Measurements from ENCODE around the gene IKZF3.

DNA sequence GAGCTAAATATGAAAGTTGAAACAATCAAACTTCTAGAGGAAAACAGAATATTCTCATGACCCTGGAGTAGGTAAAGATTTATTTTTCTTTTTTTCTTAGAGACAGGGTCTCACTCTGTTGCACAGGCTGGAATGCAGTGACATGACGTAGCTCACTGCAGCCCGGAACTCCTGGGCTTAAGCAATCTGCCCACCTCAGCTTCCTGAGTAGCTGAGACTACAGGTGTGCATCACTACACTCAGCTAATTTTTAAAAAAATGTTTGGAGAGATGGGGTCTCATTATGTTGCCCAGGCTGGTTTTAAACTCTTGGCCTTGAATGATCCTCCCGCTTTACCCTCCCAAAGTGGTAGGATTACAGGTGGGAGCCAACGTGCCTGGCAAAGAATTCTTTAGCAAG, 15.5 kb downstream of the IKZF3 start:
- TF ChIP-seq POLR2A (IDR thresholded peaks at IDR 0.05) = no peak
- TF ChIP-seq, protein P1, sequence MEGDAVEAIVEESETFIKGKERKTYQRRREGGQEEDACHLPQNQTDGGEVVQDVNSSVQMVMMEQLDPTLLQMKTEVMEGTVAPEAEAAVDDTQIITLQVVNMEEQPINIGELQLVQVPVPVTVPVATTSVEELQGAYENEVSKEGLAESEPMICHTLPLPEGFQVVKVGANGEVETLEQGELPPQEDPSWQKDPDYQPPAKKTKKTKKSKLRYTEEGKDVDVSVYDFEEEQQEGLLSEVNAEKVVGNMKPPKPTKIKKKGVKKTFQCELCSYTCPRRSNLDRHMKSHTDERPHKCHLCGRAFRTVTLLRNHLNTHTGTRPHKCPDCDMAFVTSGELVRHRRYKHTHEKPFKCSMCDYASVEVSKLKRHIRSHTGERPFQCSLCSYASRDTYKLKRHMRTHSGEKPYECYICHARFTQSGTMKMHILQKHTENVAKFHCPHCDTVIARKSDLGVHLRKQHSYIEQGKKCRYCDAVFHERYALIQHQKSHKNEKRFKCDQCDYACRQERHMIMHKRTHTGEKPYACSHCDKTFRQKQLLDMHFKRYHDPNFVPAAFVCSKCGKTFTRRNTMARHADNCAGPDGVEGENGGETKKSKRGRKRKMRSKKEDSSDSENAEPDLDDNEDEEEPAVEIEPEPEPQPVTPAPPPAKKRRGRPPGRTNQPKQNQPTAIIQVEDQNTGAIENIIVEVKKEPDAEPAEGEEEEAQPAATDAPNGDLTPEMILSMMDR (IDR thresholded peaks at IDR 0.05) = no peak
- TF ChIP-seq EP300 (IDR thresholded peaks at IDR 0.05) = no peak
- no peak for TF ChIP-seq POLR2AphosphoS5 (IDR thresholded peaks at IDR 0.05)

Measured in stomach (tissue), 4 donors.